ENCODE measurements around the gene CBX1. TPM values are rescaled to one million over a fixed set of nuclear protein-coding genes. Genes with fewer than 3 reads are reported as not detected.
A peak's percentile ranks its signal among the peaks of the same experiment; 100 is the strongest.

Gene CBX1
- polyA plus RNA-seq, 2 of the 4 experiments (the other 2 are of a cell fraction): 84.4 to 173 TPM

DNA sequence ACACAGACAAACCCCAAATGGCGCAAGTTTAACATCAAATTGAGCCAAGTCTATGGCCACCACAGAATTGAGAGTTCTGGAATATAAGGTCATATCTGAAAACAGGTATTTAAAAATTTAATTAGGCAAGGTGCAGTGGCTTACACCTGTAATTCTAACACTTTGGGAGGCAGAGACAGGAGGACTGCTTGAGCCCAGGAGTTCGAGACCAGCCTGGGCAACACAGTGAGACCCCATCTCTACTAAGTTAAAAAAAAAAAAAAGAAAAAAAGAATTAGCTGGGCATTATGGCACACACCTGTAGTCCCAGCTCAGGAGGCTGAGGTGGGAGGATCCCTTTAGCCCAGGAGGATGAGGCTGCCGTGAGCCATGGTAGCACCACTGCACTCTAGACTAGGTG lies 34.0 kb downstream of the CBX1 start (continued):
- TF ChIP-seq, protein P1, sequence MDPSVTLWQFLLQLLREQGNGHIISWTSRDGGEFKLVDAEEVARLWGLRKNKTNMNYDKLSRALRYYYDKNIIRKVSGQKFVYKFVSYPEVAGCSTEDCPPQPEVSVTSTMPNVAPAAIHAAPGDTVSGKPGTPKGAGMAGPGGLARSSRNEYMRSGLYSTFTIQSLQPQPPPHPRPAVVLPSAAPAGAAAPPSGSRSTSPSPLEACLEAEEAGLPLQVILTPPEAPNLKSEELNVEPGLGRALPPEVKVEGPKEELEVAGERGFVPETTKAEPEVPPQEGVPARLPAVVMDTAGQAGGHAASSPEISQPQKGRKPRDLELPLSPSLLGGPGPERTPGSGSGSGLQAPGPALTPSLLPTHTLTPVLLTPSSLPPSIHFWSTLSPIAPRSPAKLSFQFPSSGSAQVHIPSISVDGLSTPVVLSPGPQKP (IDR thresholded peaks at IDR 0.05; ENCODE audit: low read depth, low read length): no peak

DNA sequence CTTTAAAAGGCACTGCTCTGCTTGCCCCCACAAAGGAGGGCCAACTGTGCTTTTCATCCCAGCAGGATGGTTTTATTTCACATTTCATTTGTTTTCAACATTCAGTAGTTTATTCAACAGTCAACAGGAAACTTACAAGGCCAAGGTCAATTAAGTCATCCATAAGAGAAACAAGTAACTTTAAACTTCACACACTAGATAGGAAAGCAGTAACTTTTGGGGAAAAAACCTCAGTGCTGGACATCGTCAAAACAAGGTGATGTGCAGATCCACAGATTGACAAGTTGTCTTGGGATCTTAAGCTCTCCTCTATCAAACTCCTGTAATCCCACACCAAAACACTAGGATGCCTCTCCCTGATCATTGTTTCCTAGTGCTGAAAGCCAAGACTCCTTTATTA lies 34.6 kb downstream of the CBX1 start:
- Histone ChIP-seq H3K27ac (no peak overlapping the region), H3K4me1 (no peaks in the 10 kb centered on the region), H3K9me3 (no peaks in the 10 kb centered on the region), H3K4me3 (no peak overlapping the region), H3K4me2 (no peak overlapping the region)
- ChIA-PET CTCF (interaction anchor here (0.6 to 46.6 kb wide), 9 partner anchors 3 to 470 kb away, joined by 3 to 1398 read pairs (median 3); partner anchors contain the start of genes COPZ2 and NFE2L1), POLR2A (interaction anchor here (3.8 kb wide), 1 partner anchor 18 kb away, joined by 34 read pairs; the partner anchor contains the start of gene NFE2L1)
- DNase-seq (ENCODE audit: low read depth in 1 of 2, low spot score in 1 of 2) (no peak), ATAC-seq (peak in 1 of 2 experiments; percentile 37; a peak in 3 of 6 replicates), FAIRE-seq (no peak)
- 92% methylated on average over 1 of the region's 1 CpG for WGBS (ENCODE audit: missing lambda C conversion rate)
- TF ChIP-seq GATA3 (IDR thresholded peaks at IDR 0.05; ENCODE audit: borderline replicate concordance): no peak
- TF ChIP-seq, protein P2, sequence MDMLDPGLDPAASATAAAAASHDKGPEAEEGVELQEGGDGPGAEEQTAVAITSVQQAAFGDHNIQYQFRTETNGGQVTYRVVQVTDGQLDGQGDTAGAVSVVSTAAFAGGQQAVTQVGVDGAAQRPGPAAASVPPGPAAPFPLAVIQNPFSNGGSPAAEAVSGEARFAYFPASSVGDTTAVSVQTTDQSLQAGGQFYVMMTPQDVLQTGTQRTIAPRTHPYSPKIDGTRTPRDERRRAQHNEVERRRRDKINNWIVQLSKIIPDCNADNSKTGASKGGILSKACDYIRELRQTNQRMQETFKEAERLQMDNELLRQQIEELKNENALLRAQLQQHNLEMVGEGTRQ (IDR thresholded peaks at IDR 0.05): no peak

DNA sequence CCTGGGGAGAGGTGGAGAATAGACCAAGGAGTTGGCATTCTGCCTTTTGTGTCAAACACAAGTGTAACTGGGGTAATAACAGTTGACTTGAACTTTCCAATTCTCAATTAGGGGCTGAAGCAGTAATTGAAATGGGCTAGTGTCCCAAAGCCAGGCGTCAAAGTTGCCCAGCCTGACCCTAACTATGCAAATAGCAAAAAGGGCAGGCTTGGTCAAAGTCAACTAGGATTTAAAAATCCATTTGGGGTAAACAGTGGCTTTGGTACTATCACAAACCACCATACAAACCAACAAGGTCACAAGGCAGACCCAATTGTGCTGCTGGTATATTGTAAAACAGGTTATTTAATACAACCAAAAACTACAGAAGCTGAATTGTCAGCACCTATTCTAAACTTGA lies 35.1 kb downstream of the CBX1 start:
- Histone ChIP-seq H3K4me2 (no peak overlapping the region), H3K27ac (no peak overlapping the region), H3K9me3 (no peaks in the 10 kb centered on the region), H3K4me1 (no peaks in the 10 kb centered on the region), H3K4me3 (no peak overlapping the region)
- ATAC-seq: no peak
- ChIA-PET POLR2A (interaction anchor here (3.8 kb wide), 1 partner anchor 18 kb away, joined by 34 read pairs; the partner anchor contains the start of gene NFE2L1), CTCF (interaction anchor here (0.6 to 46.6 kb wide), 7 partner anchors 3 to 88 kb away, joined by 3 to 1398 read pairs (median 4); partner anchors contain the start of genes COPZ2 and NFE2L1)
- no peak for FAIRE-seq
- 93% methylated on average over 1 of the region's 1 CpG for WGBS (ENCODE audit: missing lambda C conversion rate)
- no peak for DNase-seq (ENCODE audit: low read depth in 1 of 2, low spot score in 1 of 2)
- no peak for TF ChIP-seq JUNB (IDR thresholded peaks at IDR 0.05)
- TF ChIP-seq, protein P3, sequence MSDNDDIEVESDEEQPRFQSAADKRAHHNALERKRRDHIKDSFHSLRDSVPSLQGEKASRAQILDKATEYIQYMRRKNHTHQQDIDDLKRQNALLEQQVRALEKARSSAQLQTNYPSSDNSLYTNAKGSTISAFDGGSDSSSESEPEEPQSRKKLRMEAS (IDR thresholded peaks at IDR 0.05): no peak
- no peak for TF ChIP-seq NPAS2 (CRISPR knock-in tag; IDR thresholded peaks at IDR 0.05; ENCODE audit: borderline replicate concordance)
- TF ChIP-seq, protein P4, sequence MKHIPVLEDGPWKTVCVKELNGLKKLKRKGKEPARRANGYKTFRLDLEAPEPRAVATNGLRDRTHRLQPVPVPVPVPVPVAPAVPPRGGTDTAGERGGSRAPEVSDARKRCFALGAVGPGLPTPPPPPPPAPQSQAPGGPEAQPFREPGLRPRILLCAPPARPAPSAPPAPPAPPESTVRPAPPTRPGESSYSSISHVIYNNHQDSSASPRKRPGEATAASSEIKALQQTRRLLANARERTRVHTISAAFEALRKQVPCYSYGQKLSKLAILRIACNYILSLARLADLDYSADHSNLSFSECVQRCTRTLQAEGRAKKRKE (CRISPR knock-in tag; IDR thresholded peaks at IDR 0.05; ENCODE audit: low read depth): no peak

DNA sequence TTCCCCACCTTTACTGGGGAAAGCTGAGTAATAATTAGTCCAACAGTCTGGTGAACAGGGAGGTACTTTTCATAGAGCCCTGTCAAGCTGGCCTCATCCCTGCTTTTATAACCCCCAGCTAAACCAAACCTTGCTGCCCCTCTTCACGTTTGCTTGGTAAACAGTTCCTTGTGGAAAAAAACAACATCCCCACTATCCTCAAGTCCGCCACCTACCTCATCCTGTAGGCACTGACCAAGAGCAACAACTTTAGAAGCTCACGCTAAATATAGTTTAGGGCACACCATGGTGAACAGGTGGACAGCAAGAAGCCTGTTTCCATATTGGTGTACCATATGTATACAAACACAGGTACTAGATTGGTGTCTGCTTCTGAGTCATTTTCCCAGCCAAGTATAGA lies 36.6 kb downstream of the CBX1 start:
- FAIRE-seq (no peak), ATAC-seq (no peak), DNase-seq (ENCODE audit: low read depth in 1 of 2, low spot score in 1 of 2) (no peak)
- H3K9me3 ChIP-seq: no peaks in the 10 kb centered on the region
- CTCF ChIA-PET: interaction anchor here (0.6 to 46.6 kb wide), 5 partner anchors 5 to 886 kb away, joined by 3 to 1398 read pairs (median 4); partner anchors contain the start of genes COPZ2 and NFE2L1
- H3K27ac ChIP-seq: no peak overlapping the region
- TF ChIP-seq ZC3H11A (IDR thresholded peaks at IDR 0.05) (no peak), FOSL2 (IDR thresholded peaks at IDR 0.05) (no peak), FOSL2 (CRISPR knock-in tag; IDR thresholded peaks at IDR 0.05) (no peak), NPAS2 (CRISPR knock-in tag; IDR thresholded peaks at IDR 0.05; ENCODE audit: borderline replicate concordance) (no peak), NFE2L2 (conservative IDR thresholded peaks at IDR 0.05; ENCODE audit: low read length) (no peak), TFCP2L1 (CRISPR knock-in tag; IDR thresholded peaks at IDR 0.05) (no peak)
- TF ChIP-seq, protein P5, sequence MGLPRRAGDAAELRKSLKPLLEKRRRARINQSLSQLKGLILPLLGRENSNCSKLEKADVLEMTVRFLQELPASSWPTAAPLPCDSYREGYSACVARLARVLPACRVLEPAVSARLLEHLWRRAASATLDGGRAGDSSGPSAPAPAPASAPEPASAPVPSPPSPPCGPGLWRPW (IDR thresholded peaks at IDR 0.05): no peak
- TF ChIP-seq, protein P6, sequence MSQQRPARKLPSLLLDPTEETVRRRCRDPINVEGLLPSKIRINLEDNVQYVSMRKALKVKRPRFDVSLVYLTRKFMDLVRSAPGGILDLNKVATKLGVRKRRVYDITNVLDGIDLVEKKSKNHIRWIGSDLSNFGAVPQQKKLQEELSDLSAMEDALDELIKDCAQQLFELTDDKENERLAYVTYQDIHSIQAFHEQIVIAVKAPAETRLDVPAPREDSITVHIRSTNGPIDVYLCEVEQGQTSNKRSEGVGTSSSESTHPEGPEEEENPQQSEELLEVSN (IDR thresholded peaks at IDR 0.05; ENCODE audit: borderline replicate concordance, low read depth): no peak
- H3K4me3 ChIP-seq: no peak overlapping the region
- H3K4me2 ChIP-seq: no peak overlapping the region
- 86% methylated on average over 3 of the region's 3 CpGs for WGBS (ENCODE audit: missing lambda C conversion rate)
- POLR2A ChIA-PET: interaction anchor here (1.0 to 3.8 kb wide), 3 partner anchors 9 to 16 kb away, joined by 3 to 34 read pairs (median 3); partner anchors contain the start of gene NFE2L1
- no peaks in the 10 kb centered on the region for H3K4me1 ChIP-seq

Measured in A549 (cell line).